CD14-positive monocyte (primary cell): ENCODE data around the gene CD180. TPM values are rescaled to one million over a fixed set of nuclear protein-coding genes. Genes with fewer than 3 reads are reported as not detected.

Experiments used
- DNase-seq, 3 donors: peaks; one replicate each; pipeline ENCODE4 v3.0.0-alpha.2; 2011 to 2022
- H2AFZ ChIP-seq: 2 replicates; pipeline ENCODE4 v1.6.0; 2012; ENCODE audit warnings: mild to moderate bottlenecking, low read depth, low read length, inconsistent platforms; ENCODE audit not compliant: insufficient read depth, poor library complexity, severe bottlenecking
- H3K27ac ChIP-seq, 2 donors: 1 replicate in 1 of 2; 2 replicates in 1 of 2; pipeline ENCODE4 v1.5.1; 2012 to 2013; ENCODE audit warnings: low read length in 2 of 2, control low read depth in 1 of 2, inconsistent platforms in 1 of 2, low read depth in 1 of 2, mild to moderate bottlenecking in 1 of 2
- H3K27me3 ChIP-seq, 2 donors: one replicate each; pipeline versions ENCODE4 v1.6.0 to v1.6.1; 2011 to 2013; ENCODE audit warnings: low read length in 2 of 2; ENCODE audit not compliant: control insufficient read depth in 2 of 2, insufficient read depth in 2 of 2
- H3K36me3 ChIP-seq, 2 donors: replicated peaks in 1 of 2; 1 replicate in 1 of 2; 2 replicates in 1 of 2; pipeline versions ENCODE4 v1.5.1 to v1.6.1; 2012 to 2013; ENCODE audit warnings: low read length in 2 of 2, control low read depth in 1 of 2, inconsistent platforms in 1 of 2, mild to moderate bottlenecking in 1 of 2; ENCODE audit not compliant: insufficient read depth in 2 of 2, control insufficient read depth in 1 of 2
- H3K4me1 ChIP-seq, 2 donors: 1 replicate in 1 of 2; 2 replicates in 1 of 2; pipeline versions ENCODE4 v1.5.1 to v1.6.1; 2012 to 2013; ENCODE audit warnings: low read length in 2 of 2, control low read depth in 1 of 2, inconsistent platforms in 1 of 2, mild to moderate bottlenecking in 1 of 2, moderate library complexity in 1 of 2; ENCODE audit not compliant: insufficient read depth in 2 of 2, control insufficient read depth in 1 of 2
- H3K4me2 ChIP-seq: replicated peaks from 2 replicates; pipeline ENCODE3; 2012; ENCODE audit warnings: low read length, moderate library complexity, mild to moderate bottlenecking; ENCODE audit not compliant: poor library complexity, severe bottlenecking; ENCODE audit errors: extremely low read depth
- H3K4me3 ChIP-seq, 3 experiments: fragments of 200-600 bp in 1 of 3; sonication (generic) in 1 of 3; replicated peaks in 1 of 3; 1 replicate in 2 of 3; 2 replicates in 1 of 3; pipeline ENCODE4 v1.5.1; 2011 to 2013; ENCODE audit warnings: low read length in 3 of 3, mild to moderate bottlenecking in 3 of 3, control low read depth in 2 of 3, low read depth in 2 of 3, inconsistent platforms in 1 of 3, moderate library complexity in 1 of 3
- H3K79me2 ChIP-seq: 2 replicates; pipeline ENCODE4 v1.6.0; 2012; ENCODE audit warnings: mild to moderate bottlenecking, control low read depth, inconsistent platforms, low read length, moderate library complexity; ENCODE audit not compliant: insufficient read depth
- H3K9ac ChIP-seq: 2 replicates; pipeline ENCODE4 v1.6.0; 2017; ENCODE audit warnings: low read length, mild to moderate bottlenecking; ENCODE audit not compliant: insufficient read depth, poor library complexity, severe bottlenecking
- H3K9me3 ChIP-seq, 2 donors: replicated peaks in 1 of 2; 1 replicate in 1 of 2; 2 replicates in 1 of 2; pipeline versions ENCODE4 v1.5.1 to v1.6.1; 2012 to 2013; ENCODE audit warnings: low read length in 2 of 2, control low read depth in 1 of 2; ENCODE audit not compliant: control insufficient read depth in 1 of 2, insufficient read depth in 1 of 2
- H4K20me1 ChIP-seq: 2 replicates; pipeline ENCODE4 v1.6.0; 2012; ENCODE audit warnings: mild to moderate bottlenecking, low read length, control low read depth, moderate library complexity; ENCODE audit not compliant: insufficient read depth
- H3K27ac Mint-ChIP-seq, 7 donors: one replicate each; pipeline ENCODE4 v1.8.0; 2020; ENCODE audit warnings: mild to moderate bottlenecking in 7 of 7, mixed read lengths in 7 of 7, moderate library complexity in 6 of 7, inconsistent platforms in 2 of 7
- H3K27me3 Mint-ChIP-seq, 3 donors: one replicate each; pipeline ENCODE4 v1.8.0; 2021 to 2022; ENCODE audit warnings: low read depth in 3 of 3, mild to moderate bottlenecking in 3 of 3, mixed read lengths in 3 of 3, moderate library complexity in 3 of 3, inconsistent platforms in 1 of 3
- H3K36me3 Mint-ChIP-seq, 2 donors: one replicate each; pipeline ENCODE4 v1.8.0; 2020; ENCODE audit warnings: mixed read lengths in 2 of 2, inconsistent platforms in 1 of 2, mild to moderate bottlenecking in 1 of 2
- H3K4me1 Mint-ChIP-seq: one replicate; pipeline ENCODE4 v1.8.0; 2020; ENCODE audit warnings: mild to moderate bottlenecking, mixed read lengths
- H3K4me3 Mint-ChIP-seq, 2 donors: one replicate each; pipeline ENCODE4 v1.8.0; 2020; ENCODE audit warnings: mild to moderate bottlenecking in 2 of 2, mixed read lengths in 2 of 2, moderate library complexity in 1 of 2
- H3K9me3 Mint-ChIP-seq, 7 donors: one replicate each; pipeline ENCODE4 v1.8.0; 2020 to 2022; ENCODE audit warnings: mixed read lengths in 7 of 7, mild to moderate bottlenecking in 6 of 7, moderate library complexity in 6 of 7, inconsistent platforms in 2 of 7
- WGBS: methylation state at CpG from one replicate; pipeline ENCODE4 v1.1.5; 2013; ENCODE audit warnings: missing lambda C conversion rate; ENCODE audit not compliant: insufficient coverage; 5-methylcytosine and 5-hydroxymethylcytosine counted together
- intact Hi-C, 2 donors: fragments of 100-400 bp; cut with micrococcal nuclease; formaldehyde crosslinking; loops; one replicate each; pipeline versions ENCODE4 v1.15.0 to v1.15.1; 2023
- polyA plus RNA-seq, 3 donors: library from polyadenylated mRNA; depleted of rRNA in 1 of 3; unstranded in 2 of 3; stranded (reverse) in 1 of 3; fragments of 300-500 nt in 2 of 3; fragments of >200 nt in 1 of 3; fragmentation: Illumina TruSeq in 2 of 3; gene quantifications; 1 replicate in 2 of 3; 2 replicates in 1 of 3; pipeline ENCODE4 v1.2.3, GENCODE V29; 2012 to 2021
- TF ChIP-seq, protein P1 (sequence below): fragments of 200-600 bp; IDR thresholded peaks from one replicate; pipeline ENCODE4 v1.8.0; 2022; ENCODE audit warnings: antibody characterized with exemption, mild to moderate bottlenecking

CD180 gene
- polyA plus RNA-seq, 3 donors, result 6.1 to 22.0 (median 11.7) TPM

GRCh38 chr5:67190861-67191260 lies 5.7 kb downstream of the CD180 start:
- no peaks in the 10 kb centered on the region for H3K27me3 ChIP-seq
- TF ChIP-seq, protein P1, sequence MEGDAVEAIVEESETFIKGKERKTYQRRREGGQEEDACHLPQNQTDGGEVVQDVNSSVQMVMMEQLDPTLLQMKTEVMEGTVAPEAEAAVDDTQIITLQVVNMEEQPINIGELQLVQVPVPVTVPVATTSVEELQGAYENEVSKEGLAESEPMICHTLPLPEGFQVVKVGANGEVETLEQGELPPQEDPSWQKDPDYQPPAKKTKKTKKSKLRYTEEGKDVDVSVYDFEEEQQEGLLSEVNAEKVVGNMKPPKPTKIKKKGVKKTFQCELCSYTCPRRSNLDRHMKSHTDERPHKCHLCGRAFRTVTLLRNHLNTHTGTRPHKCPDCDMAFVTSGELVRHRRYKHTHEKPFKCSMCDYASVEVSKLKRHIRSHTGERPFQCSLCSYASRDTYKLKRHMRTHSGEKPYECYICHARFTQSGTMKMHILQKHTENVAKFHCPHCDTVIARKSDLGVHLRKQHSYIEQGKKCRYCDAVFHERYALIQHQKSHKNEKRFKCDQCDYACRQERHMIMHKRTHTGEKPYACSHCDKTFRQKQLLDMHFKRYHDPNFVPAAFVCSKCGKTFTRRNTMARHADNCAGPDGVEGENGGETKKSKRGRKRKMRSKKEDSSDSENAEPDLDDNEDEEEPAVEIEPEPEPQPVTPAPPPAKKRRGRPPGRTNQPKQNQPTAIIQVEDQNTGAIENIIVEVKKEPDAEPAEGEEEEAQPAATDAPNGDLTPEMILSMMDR, result no peak
- H3K9me3 Mint-ChIP-seq, result peaks cover 0 to 6% (median 3%) of the 10 kb centered on the region in 7 donors
- peaks cover 92% of the 10 kb centered on the region for H3K4me1 Mint-ChIP-seq
- H3K9me3 ChIP-seq, result no peaks in the 10 kb centered on the region
- H2AFZ ChIP-seq, result no peak overlapping the region
- 93% methylated on average over 5 of the region's 5 CpGs for WGBS
- H3K27ac Mint-ChIP-seq, result peak overlapping the region in 6 of 7 donors; percentile 11 to 83 (median 62)
- no peak overlapping the region for H3K9ac ChIP-seq
- H3K27ac ChIP-seq, result peak overlapping the region in 1 of 2 donors; percentile 77
- peak overlapping the region in 1 of 3 experiments; percentile 2 for H3K4me3 ChIP-seq
- H3K79me2 ChIP-seq, result peaks cover 94% of the 10 kb centered on the region
- no peaks in the 10 kb centered on the region for H3K27me3 Mint-ChIP-seq
- H4K20me1 ChIP-seq, result no peaks in the 10 kb centered on the region
- intact Hi-C loops, result no loop called here
- peaks cover 0 to under 1% of the 10 kb centered on the region in 2 donors for H3K36me3 ChIP-seq
- no peak overlapping the region for H3K4me2 ChIP-seq
- no peak overlapping the region for H3K4me3 Mint-ChIP-seq
- H3K4me1 ChIP-seq, result peaks cover 83 to 97% of the 10 kb centered on the region in 2 donors
- no peak for DNase-seq
- H3K36me3 Mint-ChIP-seq, result peaks cover 37 to 57% of the 10 kb centered on the region in 2 donors

DNA sequence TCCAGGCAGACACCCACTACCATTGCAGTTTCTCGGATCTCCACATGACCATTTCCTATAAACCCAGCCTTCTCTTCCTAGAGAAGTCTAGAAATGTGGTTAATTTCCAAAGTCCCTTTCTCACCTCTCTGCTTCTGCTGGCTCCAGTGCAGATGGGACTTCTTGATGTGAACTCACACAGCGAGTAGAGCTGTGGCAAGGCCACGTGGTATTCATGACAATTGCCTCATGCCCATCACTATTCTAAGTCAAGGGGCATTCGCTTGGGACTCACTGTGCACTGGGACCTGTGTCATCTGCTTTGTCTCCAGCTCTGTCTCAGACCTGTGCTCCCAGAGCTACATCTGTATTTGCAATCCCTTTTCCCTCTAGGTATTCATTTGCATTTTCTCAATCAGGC lies 6.2 kb downstream of the CD180 start:
- Mint-ChIP-seq H3K27me3 (no peaks in the 10 kb centered on the region), H3K36me3 (peaks cover 38 to 58% of the 10 kb centered on the region in 2 donors), H3K27ac (peak overlapping the region; percentile 49 to 83 (median 74)), H3K9me3 (peaks cover 0 to 6% (median 3%) of the 10 kb centered on the region in 7 donors), H3K4me1 (peaks cover 87% of the 10 kb centered on the region), H3K4me3 (no peak overlapping the region)
- Histone ChIP-seq H3K4me3 (no peak overlapping the region), H3K27ac (peak overlapping the region; percentile 11 to 77), H4K20me1 (no peaks in the 10 kb centered on the region), H3K4me1 (peaks cover 78 to 93% of the 10 kb centered on the region in 2 donors), H3K9me3 (no peaks in the 10 kb centered on the region), H3K9ac (no peak overlapping the region), H3K36me3 (peaks cover 3 to 5% of the 10 kb centered on the region in 2 donors), H3K79me2 (peaks cover 94% of the 10 kb centered on the region), H3K27me3 (no peaks in the 10 kb centered on the region), H2AFZ (no peak overlapping the region), H3K4me2 (no peak overlapping the region)
- intact Hi-C loops, result no loop called here
- no peak for DNase-seq
- TF ChIP-seq, protein P1, result no peak
- WGBS, result 90% methylated on average over 3 of the region's 4 CpGs
